Motor neuron (in vitro differentiated cells): ENCODE data around the gene MCTP2. TPM values are rescaled to one million over a fixed set of nuclear protein-coding genes. Genes with fewer than 3 reads are reported as not detected.

ENCODE experiments used
- ATAC-seq, 8 experiments: fragments of 200-7000 bp; cut with Tn5 transposase; replicated peaks in 6 of 8; 2 replicates each; pipeline ENCODE4 v1.8.0; 2021; ENCODE audit warnings: mild to moderate bottlenecking in 8 of 8, moderate library complexity in 8 of 8
- H3K27ac ChIP-seq, 2 donors: fragments of 250-450 bp; sonication (Bioruptor Pico); 2 replicates each; pipeline ENCODE4 v1.9.0; 2021; ENCODE audit warnings: antibody characterized with exemption in 2 of 2, mild to moderate bottlenecking in 2 of 2, moderate library complexity in 1 of 2
- H3K4me1 ChIP-seq, 2 donors: fragments of 250-450 bp; sonication (Bioruptor Pico); replicated peaks in 1 of 2; 2 replicates each; pipeline ENCODE4 v1.6.1; 2021; ENCODE audit warnings: antibody characterized with exemption in 2 of 2, mild to moderate bottlenecking in 2 of 2, moderate library complexity in 1 of 2
- H3K4me3 ChIP-seq, 5 donors: fragments of 250-450 bp; sonication (Bioruptor Pico); 2 replicates each; pipeline ENCODE4 v1.9.0; 2021; ENCODE audit warnings: antibody characterized with exemption in 5 of 5, mild to moderate bottlenecking in 5 of 5, moderate library complexity in 4 of 5
- WGBS, 10 experiments: fragments of 450-650 bp; shearing (Covaris generic); methylation state at CpG; one replicate each; pipeline ENCODE4 v1.0.0; 2022; 5-methylcytosine and 5-hydroxymethylcytosine counted together
- in situ Hi-C, 9 experiments: fragments of 400-800 bp; cut with MboI; loops; one replicate each; pipeline ENCODE4 v1.15.0; 2021; ENCODE audit warnings: low sequenced_read_pairs in 9 of 9, low pct_unique_long_range_greater_than_20kb in 2 of 9; ENCODE audit not compliant: unreplicated experiment in 9 of 9
- total RNA-seq, 8 experiments: library from RNA; unstranded; fragments of 300-600 nt; gene quantifications; 2 replicates each; pipeline versions ENCODE4 v1.2.3 to v1.2.4, GENCODE V29; 2022

The MCTP2 gene
- total RNA-seq, 8 experiments from 2014 or later = 0.11 to 50.8 (median 2.0) TPM

GRCh38 chr15:94360251-94360685 lies 128.9 kb downstream of the MCTP2 start:
- ATAC-seq = no peak
- no peak overlapping the region for H3K4me3 ChIP-seq
- in situ Hi-C loops = no loop called here
- H3K27ac ChIP-seq = no peak overlapping the region
- H3K4me1 ChIP-seq = peaks cover 11 to 39% of the 10 kb centered on the region in 2 donors
- WGBS, 10 experiments = 40 to 100% (median 70%) methylated on average over 1 to 6 of the region's 7 CpGs; no CpG with 5 or more reads in 2 of the 10 experiments

GRCh38 chr15:94362385-94363092 lies 131.2 kb downstream of the MCTP2 start:
- H3K27ac ChIP-seq = no peak overlapping the region
- WGBS, 10 experiments = 0 to 71% (median 49%) methylated on average over 1 to 4 of the region's 4 CpGs
- in situ Hi-C loops = no loop called here
- no peak overlapping the region for H3K4me3 ChIP-seq
- peaks cover 11 to 33% of the 10 kb centered on the region in 2 donors for H3K4me1 ChIP-seq
- peak in 5 of 8 experiments; percentile 39 to 80 (median 47) for ATAC-seq

- ATAC-seq = no peak
- H3K4me3 ChIP-seq = no peak overlapping the region
- peaks cover 11 to 41% of the 10 kb centered on the region in 2 donors for H3K4me1 ChIP-seq
- no peak overlapping the region for H3K27ac ChIP-seq
- in situ Hi-C loops = no loop called here
- WGBS, 10 experiments = 78 to 100% (median 90%) methylated on average over 1 to 4 of the region's 4 CpGs; no CpG with 5 or more reads in 2 of the 10 experiments
Measured at GRCh38 chr15:94363382-94363781, 132.0 kb downstream of the MCTP2 start.

GRCh38 chr15:94366781-94367180 lies 135.4 kb downstream of the MCTP2 start:
- in situ Hi-C loops = no loop called here

GRCh38 chr15:94367726-94368535 lies 136.6 kb downstream of the MCTP2 start:
- no peak for ATAC-seq
- in situ Hi-C loops = no loop called here
- peaks cover 10 to 32% of the 10 kb centered on the region in 2 donors for H3K4me1 ChIP-seq
- 28 to 83% (median 58%) methylated on average over 1 to 6 of the region's 6 CpGs for WGBS, 10 experiments
- H3K27ac ChIP-seq = no peak overlapping the region
- H3K4me3 ChIP-seq = no peak overlapping the region

More at GRCh38 chr15:94366781-94367180, 135.4 kb downstream of the MCTP2 start:
- no peak for ATAC-seq
- Histone ChIP-seq H3K27ac (no peak overlapping the region), H3K4me1 (peaks cover 10 to 44% of the 10 kb centered on the region in 2 donors), H3K4me3 (no peak overlapping the region)
- 5 to 90% (median 50%) methylated on average over 2 to 4 of the region's 4 CpGs; no CpG with 5 or more reads in 1 of the 10 experiments for WGBS, 10 experiments

GRCh38 chr15:94370206-94370935 lies 139.0 kb downstream of the MCTP2 start:
- ATAC-seq = peak in 5 of 8 experiments; percentile 37 to 56 (median 41)
- no peak overlapping the region for H3K27ac ChIP-seq
- 40 to 86% (median 66%) methylated on average over 5 to 10 of the region's 10 CpGs for WGBS, 10 experiments
- H3K4me3 ChIP-seq = no peak overlapping the region
- in situ Hi-C loops = no loop called here
- peaks cover 6 to 22% of the 10 kb centered on the region in 2 donors for H3K4me1 ChIP-seq

GRCh38 chr15:94370936-94371285 lies 139.6 kb downstream of the MCTP2 start:
- in situ Hi-C loops = no loop called here
- no peak overlapping the region for H3K27ac ChIP-seq
- H3K4me3 ChIP-seq = no peak overlapping the region
- 63 to 100% (median 94%) methylated on average over 1 to 2 of the region's 2 CpGs; no CpG with 5 or more reads in 1 of the 10 experiments for WGBS, 10 experiments
- no peak for ATAC-seq
- peaks cover 6 to 22% of the 10 kb centered on the region in 2 donors for H3K4me1 ChIP-seq

- Histone ChIP-seq H3K4me1 (peaks cover 6 to 19% of the 10 kb centered on the region in 2 donors), H3K4me3 (no peak overlapping the region), H3K27ac (no peak overlapping the region)
- 49 to 96% (median 83%) methylated on average over 2 to 6 of the region's 6 CpGs for WGBS, 10 experiments
- ATAC-seq = no peak
- in situ Hi-C loops = no loop called here
Measured at GRCh38 chr15:94372821-94373220, 141.5 kb downstream of the MCTP2 start.

GRCh38 chr15:94375997-94376396 lies 144.6 kb downstream of the MCTP2 start:
- in situ Hi-C loops = no loop called here
- Histone ChIP-seq H3K4me3 (no peak overlapping the region), H3K4me1 (no peaks in the 10 kb centered on the region), H3K27ac (no peak overlapping the region)
- peak in 2 of 8 experiments; percentile 32 to 76 for ATAC-seq
- WGBS, 10 experiments = 57 to 100% (median 80%) methylated on average over 1 of the region's 1 CpG; no CpG with 5 or more reads in 5 of the 10 experiments

- ATAC-seq = peak in 3 of 8 experiments; percentile 63 to 94 (median 91)
- in situ Hi-C loops = no loop called here
- H3K4me1 ChIP-seq = peaks cover 0 to 8% of the 10 kb centered on the region in 2 donors
- H3K4me3 ChIP-seq = no peak overlapping the region
- no peak overlapping the region for H3K27ac ChIP-seq
- 0 to 86% (median 80%) methylated on average over 2 to 3 of the region's 3 CpGs; no CpG with 5 or more reads in 3 of the 10 experiments for WGBS, 10 experiments
Measured at GRCh38 chr15:94379986-94380385, 148.6 kb downstream of the MCTP2 start.

- Histone ChIP-seq H3K27ac (no peak overlapping the region), H3K4me3 (no peak overlapping the region), H3K4me1 (peaks cover 0 to 8% of the 10 kb centered on the region in 2 donors)
- ATAC-seq = no peak
- in situ Hi-C loops = no loop called here
- WGBS, 10 experiments = 0 to 100% (median 54%) methylated on average over 1 of the region's 1 CpG; no CpG with 5 or more reads in 4 of the 10 experiments
Measured at GRCh38 chr15:94380798-94381197, 149.4 kb downstream of the MCTP2 start.

GRCh38 chr15:94381384-94381783 lies 150.0 kb downstream of the MCTP2 start:
- peak in 1 of 8 experiments; percentile 37 for ATAC-seq
- 39 to 100% (median 95%) methylated on average over 1 to 5 of the region's 8 CpGs; no CpG with 5 or more reads in 4 of the 10 experiments for WGBS, 10 experiments

More at GRCh38 chr15:94381384-94381783, 150.0 kb downstream of the MCTP2 start:
- Histone ChIP-seq H3K4me3 (no peak overlapping the region), H3K4me1 (peaks cover 0 to 8% of the 10 kb centered on the region in 2 donors), H3K27ac (no peak overlapping the region)
- in situ Hi-C loops = no loop called here
